Measurements from ENCODE around the gene CROCC. TPM values are rescaled to one million over a fixed set of nuclear protein-coding genes. Genes with fewer than 3 reads are reported as not detected.

CROCC gene
- total RNA-seq, 1 experiment from 2014 or later: 19.4 TPM

Other genes starting within 250 kb of the CROCC start
- gene RNU1-4, start 181.4 kb upstream of the CROCC start, total RNA-seq (2014; rRNA removed; shearing (Covaris generic)): under 0.01 TPM in 2 replicates
- under 0.01 TPM in 2 replicates for gene RNU1-2, start 26.0 kb upstream of the CROCC start, total RNA-seq (2014; rRNA removed; shearing (Covaris generic))
- gene MFAP2, start 58.7 kb downstream of the CROCC start, total RNA-seq (2014; rRNA removed; shearing (Covaris generic)): 22.9 and 24.1 TPM in 2 replicates
- 77.9 and 83.3 TPM in 2 replicates for gene ATP13A2, start 90.0 kb downstream of the CROCC start, total RNA-seq (2014; rRNA removed; shearing (Covaris generic))
- 243 and 247 TPM in 2 replicates for gene SDHB, start 132.1 kb downstream of the CROCC start, total RNA-seq (2014; rRNA removed; shearing (Covaris generic))
- 4.3 and 4.6 TPM in 2 replicates for gene PADI2, start 197.5 kb downstream of the CROCC start, total RNA-seq (2014; rRNA removed; shearing (Covaris generic))

Data from SJCRH30 (cell line).